MCF 10A (cell line): ENCODE results near the gene MFAP3L. TPM values are rescaled to one million over a fixed set of nuclear protein-coding genes. Genes with fewer than 3 reads are reported as not detected.

Experiments used
- BruUV-seq: library from RNA; stranded (reverse); fragments of 400-500 nt; replicated peaks from 2 replicates; lab custom pipeline; 2021; lab: Mats Ljungman, UMichigan
- CTCF ChIA-PET: fragments of 300-600 bp; sonication (Branson Sonifier 250); formaldehyde crosslinking; extraction: SDS; loops from one replicate; lab custom pipeline; 2021; ENCODE audit warnings: antibody characterized with exemption, inconsistent platforms; lab: Yijun Ruan, JAX
- POLR2A ChIA-PET: fragments of 300-600, 350-650 bp; sonication (Branson Sonifier 250); formaldehyde crosslinking; extraction: SDS; loops from one replicate; lab custom pipeline; 2020; ENCODE audit warnings: antibody characterized with exemption, inconsistent platforms; lab: Yijun Ruan, JAX
- DNase-seq: peaks from one replicate; pipeline ENCODE4 v3.0.0-alpha.2; 2018; ENCODE audit not compliant: unreplicated experiment
- H3K27ac Mint-ChIP-seq: one replicate; pipeline ENCODE4 v1.8.0; 2022; ENCODE audit warnings: mild to moderate bottlenecking, low read depth, mixed read lengths; ENCODE audit not compliant: unreplicated experiment
- H3K27me3 Mint-ChIP-seq: one replicate; pipeline ENCODE4 v1.8.0; 2022; ENCODE audit warnings: mixed read lengths; ENCODE audit not compliant: insufficient read depth, unreplicated experiment
- H3K36me3 Mint-ChIP-seq: one replicate; pipeline ENCODE4 v1.8.0; 2022; ENCODE audit warnings: mild to moderate bottlenecking, moderate library complexity, mixed read lengths; ENCODE audit not compliant: insufficient read depth, unreplicated experiment
- H3K4me1 Mint-ChIP-seq: one replicate; pipeline ENCODE4 v1.8.0; 2022; ENCODE audit warnings: mixed read lengths; ENCODE audit not compliant: insufficient read depth, unreplicated experiment
- H3K4me3 Mint-ChIP-seq: one replicate; pipeline ENCODE4 v1.8.0; 2022; ENCODE audit warnings: mild to moderate bottlenecking, moderate library complexity, mixed read lengths; ENCODE audit not compliant: unreplicated experiment
- H3K9me3 Mint-ChIP-seq: one replicate; pipeline ENCODE4 v1.8.0; 2022; ENCODE audit warnings: mixed read lengths; ENCODE audit not compliant: unreplicated experiment
- CTCF ChIP-seq: fragments of 200-600 bp; IDR thresholded peaks from one replicate; pipeline ENCODE4 v1.8.0; 2022; ENCODE audit warnings: antibody characterized with exemption, mild to moderate bottlenecking; ENCODE audit not compliant: unreplicated experiment
- intact Hi-C: fragments of 100-400 bp; cut with micrococcal nuclease; formaldehyde crosslinking; loops from 2 replicates; pipeline ENCODE4 v1.14.1; 2022
- total RNA-seq: library from RNA; stranded (reverse); gene quantifications from 2 replicates; pipeline ENCODE4 v1.2.3, GENCODE V29; 2022

MFAP3L gene
- total RNA-seq, 1 experiment from 2014 or later: 4.1 TPM

GRCh38 chr4:169985881-169986280 lies 40.3 kb downstream of the MFAP3L start:
- no TSS peak for BruUV-seq
- intact Hi-C loops: no loop called here
- Mint-ChIP-seq H3K4me1 (peaks cover 4% of the 10 kb centered on the region), H3K27me3 (no peaks in the 10 kb centered on the region), H3K36me3 (no peaks in the 10 kb centered on the region), H3K4me3 (no peak overlapping the region), H3K27ac (no peak overlapping the region), H3K9me3 (no peaks in the 10 kb centered on the region)
- no peak for DNase-seq
- ChIA-PET CTCF (no interaction called here), POLR2A (interaction anchor here (1.1 to 1.3 kb wide), 2 partner anchors 40 to 162 kb away, joined by 3 read pairs; partner anchors contain the start of gene MFAP3L)
- no peak for TF ChIP-seq CTCF

DNA sequence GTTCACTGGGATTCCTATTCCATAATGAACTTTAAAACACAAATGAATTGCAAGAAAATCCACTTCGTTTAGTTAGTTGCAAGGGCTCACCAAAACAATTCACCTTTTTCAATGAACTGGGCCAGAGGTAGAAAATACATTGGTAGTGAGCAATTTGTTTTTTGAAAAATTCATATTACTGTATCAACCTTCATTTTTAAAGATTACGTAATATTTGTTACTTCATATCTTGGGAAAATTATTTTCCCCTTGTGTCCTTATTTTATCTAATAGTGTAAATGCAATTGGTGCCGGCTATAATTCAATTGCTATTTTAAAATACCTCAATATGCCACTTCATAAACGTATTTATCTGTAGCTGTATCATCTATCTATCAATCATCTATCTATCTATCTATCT lies 41.5 kb downstream of the MFAP3L start:
- no peak for DNase-seq
- intact Hi-C loops: no loop called here
- BruUV-seq: no TSS peak
- TF ChIP-seq CTCF: no peak
- Mint-ChIP-seq H3K36me3 (no peaks in the 10 kb centered on the region), H3K9me3 (no peaks in the 10 kb centered on the region), H3K4me3 (no peak overlapping the region), H3K4me1 (peaks cover 4% of the 10 kb centered on the region), H3K27ac (no peak overlapping the region), H3K27me3 (no peaks in the 10 kb centered on the region)
- ChIA-PET CTCF (interaction anchor here (0.6 to 1.1 kb wide), 3 partner anchors 9 to 13 kb away, joined by 3 to 5 read pairs (median 5); no protein-coding TSS in a partner anchor), POLR2A (no interaction called here)

- Mint-ChIP-seq H3K36me3 (no peaks in the 10 kb centered on the region), H3K9me3 (no peaks in the 10 kb centered on the region), H3K4me3 (no peak overlapping the region), H3K27me3 (no peaks in the 10 kb centered on the region), H3K27ac (no peak overlapping the region), H3K4me1 (peaks cover 4% of the 10 kb centered on the region)
- no TSS peak for BruUV-seq
- no peak for TF ChIP-seq CTCF
- no peak for DNase-seq
- intact Hi-C loops: no loop called here
- ChIA-PET CTCF (interaction anchor here (0.6 to 1.1 kb wide), 2 partner anchors 9 to 12 kb away, joined by 3 to 5 read pairs; no protein-coding TSS in a partner anchor), POLR2A (no interaction called here)
Observed at GRCh38 chr4:169984173-169984572, 42.0 kb downstream of the MFAP3L start.

GRCh38 chr4:169976951-169977350 lies 49.2 kb downstream of the MFAP3L start:
- Mint-ChIP-seq H3K27me3 (no peaks in the 10 kb centered on the region), H3K36me3 (no peaks in the 10 kb centered on the region), H3K4me3 (no peak overlapping the region), H3K27ac (no peak overlapping the region), H3K4me1 (no peaks in the 10 kb centered on the region), H3K9me3 (no peaks in the 10 kb centered on the region)
- TF ChIP-seq CTCF: no peak
- intact Hi-C loops: no loop called here
- no peak for DNase-seq
- ChIA-PET CTCF (interaction anchor here (0.5 kb wide), 1 partner anchor 85 kb away, joined by 4 read pairs; no protein-coding TSS in a partner anchor), POLR2A (no interaction called here)
- no TSS peak for BruUV-seq
